ENCODE measurements around the gene GPR37L1. TPM values are rescaled to one million over a fixed set of nuclear protein-coding genes. Genes with fewer than 3 reads are reported as not detected.

GPR37L1 gene
- total and polyA plus RNA-seq, 2 of the 8 experiments (the other 6 are each of a cell fraction or from before 2014, with no cell fraction given) = 0.13 to 0.23 TPM

DNA sequence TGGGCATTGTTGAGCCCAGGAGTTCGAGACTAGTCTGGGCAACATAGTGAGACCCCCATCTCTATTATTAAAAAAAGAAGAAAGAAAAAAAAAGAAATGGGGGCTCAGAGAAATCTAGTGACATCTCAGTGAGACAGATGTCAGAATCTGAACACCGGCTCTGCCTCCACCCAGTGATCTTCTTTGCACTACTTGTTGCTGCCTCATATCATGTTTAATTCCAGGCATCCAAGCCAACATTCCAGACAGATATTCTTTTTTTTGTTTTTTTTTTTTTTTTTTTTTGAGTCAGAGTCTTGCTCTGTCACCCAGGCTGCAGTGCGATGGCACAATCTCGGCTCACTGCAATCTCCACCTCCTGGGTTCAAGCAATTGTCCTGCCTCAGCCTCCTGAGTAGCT lies 26.8 kb downstream of the GPR37L1 start (continued):
- TF ChIP-seq, protein P1, sequence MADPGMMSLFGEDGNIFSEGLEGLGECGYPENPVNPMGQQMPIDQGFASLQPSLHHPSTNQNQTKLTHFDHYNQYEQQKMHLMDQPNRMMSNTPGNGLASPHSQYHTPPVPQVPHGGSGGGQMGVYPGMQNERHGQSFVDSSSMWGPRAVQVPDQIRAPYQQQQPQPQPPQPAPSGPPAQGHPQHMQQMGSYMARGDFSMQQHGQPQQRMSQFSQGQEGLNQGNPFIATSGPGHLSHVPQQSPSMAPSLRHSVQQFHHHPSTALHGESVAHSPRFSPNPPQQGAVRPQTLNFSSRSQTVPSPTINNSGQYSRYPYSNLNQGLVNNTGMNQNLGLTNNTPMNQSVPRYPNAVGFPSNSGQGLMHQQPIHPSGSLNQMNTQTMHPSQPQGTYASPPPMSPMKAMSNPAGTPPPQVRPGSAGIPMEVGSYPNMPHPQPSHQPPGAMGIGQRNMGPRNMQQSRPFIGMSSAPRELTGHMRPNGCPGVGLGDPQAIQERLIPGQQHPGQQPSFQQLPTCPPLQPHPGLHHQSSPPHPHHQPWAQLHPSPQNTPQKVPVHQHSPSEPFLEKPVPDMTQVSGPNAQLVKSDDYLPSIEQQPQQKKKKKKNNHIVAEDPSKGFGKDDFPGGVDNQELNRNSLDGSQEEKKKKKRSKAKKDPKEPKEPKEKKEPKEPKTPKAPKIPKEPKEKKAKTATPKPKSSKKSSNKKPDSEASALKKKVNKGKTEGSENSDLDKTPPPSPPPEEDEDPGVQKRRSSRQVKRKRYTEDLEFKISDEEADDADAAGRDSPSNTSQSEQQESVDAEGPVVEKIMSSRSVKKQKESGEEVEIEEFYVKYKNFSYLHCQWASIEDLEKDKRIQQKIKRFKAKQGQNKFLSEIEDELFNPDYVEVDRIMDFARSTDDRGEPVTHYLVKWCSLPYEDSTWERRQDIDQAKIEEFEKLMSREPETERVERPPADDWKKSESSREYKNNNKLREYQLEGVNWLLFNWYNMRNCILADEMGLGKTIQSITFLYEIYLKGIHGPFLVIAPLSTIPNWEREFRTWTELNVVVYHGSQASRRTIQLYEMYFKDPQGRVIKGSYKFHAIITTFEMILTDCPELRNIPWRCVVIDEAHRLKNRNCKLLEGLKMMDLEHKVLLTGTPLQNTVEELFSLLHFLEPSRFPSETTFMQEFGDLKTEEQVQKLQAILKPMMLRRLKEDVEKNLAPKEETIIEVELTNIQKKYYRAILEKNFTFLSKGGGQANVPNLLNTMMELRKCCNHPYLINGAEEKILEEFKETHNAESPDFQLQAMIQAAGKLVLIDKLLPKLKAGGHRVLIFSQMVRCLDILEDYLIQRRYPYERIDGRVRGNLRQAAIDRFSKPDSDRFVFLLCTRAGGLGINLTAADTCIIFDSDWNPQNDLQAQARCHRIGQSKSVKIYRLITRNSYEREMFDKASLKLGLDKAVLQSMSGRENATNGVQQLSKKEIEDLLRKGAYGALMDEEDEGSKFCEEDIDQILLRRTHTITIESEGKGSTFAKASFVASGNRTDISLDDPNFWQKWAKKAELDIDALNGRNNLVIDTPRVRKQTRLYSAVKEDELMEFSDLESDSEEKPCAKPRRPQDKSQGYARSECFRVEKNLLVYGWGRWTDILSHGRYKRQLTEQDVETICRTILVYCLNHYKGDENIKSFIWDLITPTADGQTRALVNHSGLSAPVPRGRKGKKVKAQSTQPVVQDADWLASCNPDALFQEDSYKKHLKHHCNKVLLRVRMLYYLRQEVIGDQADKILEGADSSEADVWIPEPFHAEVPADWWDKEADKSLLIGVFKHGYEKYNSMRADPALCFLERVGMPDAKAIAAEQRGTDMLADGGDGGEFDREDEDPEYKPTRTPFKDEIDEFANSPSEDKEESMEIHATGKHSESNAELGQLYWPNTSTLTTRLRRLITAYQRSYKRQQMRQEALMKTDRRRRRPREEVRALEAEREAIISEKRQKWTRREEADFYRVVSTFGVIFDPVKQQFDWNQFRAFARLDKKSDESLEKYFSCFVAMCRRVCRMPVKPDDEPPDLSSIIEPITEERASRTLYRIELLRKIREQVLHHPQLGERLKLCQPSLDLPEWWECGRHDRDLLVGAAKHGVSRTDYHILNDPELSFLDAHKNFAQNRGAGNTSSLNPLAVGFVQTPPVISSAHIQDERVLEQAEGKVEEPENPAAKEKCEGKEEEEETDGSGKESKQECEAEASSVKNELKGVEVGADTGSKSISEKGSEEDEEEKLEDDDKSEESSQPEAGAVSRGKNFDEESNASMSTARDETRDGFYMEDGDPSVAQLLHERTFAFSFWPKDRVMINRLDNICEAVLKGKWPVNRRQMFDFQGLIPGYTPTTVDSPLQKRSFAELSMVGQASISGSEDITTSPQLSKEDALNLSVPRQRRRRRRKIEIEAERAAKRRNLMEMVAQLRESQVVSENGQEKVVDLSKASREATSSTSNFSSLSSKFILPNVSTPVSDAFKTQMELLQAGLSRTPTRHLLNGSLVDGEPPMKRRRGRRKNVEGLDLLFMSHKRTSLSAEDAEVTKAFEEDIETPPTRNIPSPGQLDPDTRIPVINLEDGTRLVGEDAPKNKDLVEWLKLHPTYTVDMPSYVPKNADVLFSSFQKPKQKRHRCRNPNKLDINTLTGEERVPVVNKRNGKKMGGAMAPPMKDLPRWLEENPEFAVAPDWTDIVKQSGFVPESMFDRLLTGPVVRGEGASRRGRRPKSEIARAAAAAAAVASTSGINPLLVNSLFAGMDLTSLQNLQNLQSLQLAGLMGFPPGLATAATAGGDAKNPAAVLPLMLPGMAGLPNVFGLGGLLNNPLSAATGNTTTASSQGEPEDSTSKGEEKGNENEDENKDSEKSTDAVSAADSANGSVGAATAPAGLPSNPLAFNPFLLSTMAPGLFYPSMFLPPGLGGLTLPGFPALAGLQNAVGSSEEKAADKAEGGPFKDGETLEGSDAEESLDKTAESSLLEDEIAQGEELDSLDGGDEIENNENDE (IDR thresholded peaks at IDR 0.05; ENCODE audit: insufficient replicate concordance, low read length) = no peak
- TF ChIP-seq EGR1 (IDR thresholded peaks at IDR 0.05; ENCODE audit: borderline replicate concordance, low read depth, low read length) = no peak
- TF ChIP-seq KDM1A (IDR thresholded peaks at IDR 0.05; ENCODE audit: borderline replicate concordance, low read length) = no peak
- no peak for TF ChIP-seq SUZ12 (IDR thresholded peaks at IDR 0.05; ENCODE audit: low read length)
- no peak for TF ChIP-seq EZH2 (IDR thresholded peaks at IDR 0.05; ENCODE audit: low read depth, low read length, severe bottlenecking)
